GM13976 (cell line): ENCODE measurements around the gene BRICD5.
A peak's percentile ranks its signal among the peaks of the same experiment; 100 is the strongest.
"Not testable (repeated sequence)": the region's sequence is repeated elsewhere in the genome, so short reads cannot be mapped to it uniquely, and the experiment has no call there.

Experiments
- DNase-seq: peaks from one replicate; pipeline ENCODE4 v3.0.0; 2012; ENCODE audit warnings: low spot score
- in situ Hi-C: fragments of 300-500 bp; cut with MboI; formaldehyde crosslinking; loops from one replicate; pipeline ENCODE4 v1.12.0; 2022; ENCODE audit warnings: low sequenced_read_pairs, mixed read lengths, inconsistent platforms; ENCODE audit not compliant: unreplicated experiment
- TF ChIP-seq, protein P1 (sequence below): IDR thresholded peaks from 2 replicates; pipeline ENCODE4 v1.5.1; 2012; ENCODE audit warnings: borderline replicate concordance, mild to moderate bottlenecking; ENCODE audit not compliant: insufficient read depth; ENCODE audit errors: extremely low read depth, missing control alignments, control extremely low read depth

Gene BRICD5

DNA sequence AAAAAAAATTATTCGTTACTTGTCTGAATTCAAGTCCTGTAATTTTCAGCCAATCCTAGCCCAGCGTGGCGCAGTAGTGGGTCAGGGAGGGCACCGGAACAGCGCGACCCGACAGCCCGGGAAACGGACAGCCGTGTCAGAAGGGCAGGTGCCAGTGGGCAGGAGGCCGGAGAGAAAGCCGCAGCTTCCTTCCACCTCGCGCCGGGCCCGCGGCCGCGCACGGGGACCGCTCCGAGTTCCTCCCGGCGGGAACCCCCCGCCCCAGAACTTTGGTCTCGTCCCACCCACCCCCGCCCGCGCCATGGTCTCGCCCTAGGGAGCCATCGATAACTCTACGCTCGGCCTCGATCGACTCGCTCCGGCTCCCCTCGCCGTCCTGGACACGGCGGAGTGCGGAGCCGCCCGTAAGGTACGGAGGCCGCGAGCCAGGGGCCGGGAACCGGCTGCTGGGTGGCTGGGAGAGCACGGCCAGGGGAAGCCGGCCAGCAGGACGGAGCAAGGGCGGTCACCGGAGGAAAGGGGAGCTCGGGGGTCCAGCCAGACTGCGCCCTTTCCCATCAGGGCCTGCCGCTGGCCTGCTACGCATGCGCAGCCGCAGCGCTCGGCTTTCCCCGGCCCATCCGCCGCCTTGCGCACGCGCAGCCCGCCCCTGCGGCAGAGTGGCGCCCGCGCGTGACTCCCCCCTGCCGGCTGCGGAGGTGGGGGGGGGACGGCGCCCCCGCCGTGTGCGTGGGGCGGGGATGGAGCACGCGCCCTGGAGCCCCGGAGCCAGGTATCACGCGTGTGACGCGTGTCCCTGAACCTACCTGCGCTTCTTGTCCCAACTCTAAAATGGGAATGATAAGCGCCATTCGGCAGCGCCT is 5.3 kb downstream of the BRICD5 start, which contains the start of gene MLST8:
Gene MLST8, plus strand, starts transcription at position 351 of the 863 bp plus-strand sequence. CDS start 632 bp downstream, outside the sequence.
- TF ChIP-seq, protein P1, sequence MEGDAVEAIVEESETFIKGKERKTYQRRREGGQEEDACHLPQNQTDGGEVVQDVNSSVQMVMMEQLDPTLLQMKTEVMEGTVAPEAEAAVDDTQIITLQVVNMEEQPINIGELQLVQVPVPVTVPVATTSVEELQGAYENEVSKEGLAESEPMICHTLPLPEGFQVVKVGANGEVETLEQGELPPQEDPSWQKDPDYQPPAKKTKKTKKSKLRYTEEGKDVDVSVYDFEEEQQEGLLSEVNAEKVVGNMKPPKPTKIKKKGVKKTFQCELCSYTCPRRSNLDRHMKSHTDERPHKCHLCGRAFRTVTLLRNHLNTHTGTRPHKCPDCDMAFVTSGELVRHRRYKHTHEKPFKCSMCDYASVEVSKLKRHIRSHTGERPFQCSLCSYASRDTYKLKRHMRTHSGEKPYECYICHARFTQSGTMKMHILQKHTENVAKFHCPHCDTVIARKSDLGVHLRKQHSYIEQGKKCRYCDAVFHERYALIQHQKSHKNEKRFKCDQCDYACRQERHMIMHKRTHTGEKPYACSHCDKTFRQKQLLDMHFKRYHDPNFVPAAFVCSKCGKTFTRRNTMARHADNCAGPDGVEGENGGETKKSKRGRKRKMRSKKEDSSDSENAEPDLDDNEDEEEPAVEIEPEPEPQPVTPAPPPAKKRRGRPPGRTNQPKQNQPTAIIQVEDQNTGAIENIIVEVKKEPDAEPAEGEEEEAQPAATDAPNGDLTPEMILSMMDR = no peak
- peak; percentile 99 for DNase-seq
- in situ Hi-C loops = no loop called here

- no peak for DNase-seq
- TF ChIP-seq, protein P1 = no peak
- in situ Hi-C loops = no loop called here
Observed at GRCh38 chr16:2204416-2205103, 6.1 kb downstream of the BRICD5 start.

- in situ Hi-C loops, DNase-seq: not testable (repeated sequence)
Observed at GRCh38 chr16:2203119-2203688, 7.5 kb downstream of the BRICD5 start.

GRCh38 chr16:2200313-2200712 is 10.3 kb downstream of the BRICD5 start:
- in situ Hi-C loops = no loop called here
- no peak for DNase-seq
- TF ChIP-seq, protein P1 = no peak

DNA sequence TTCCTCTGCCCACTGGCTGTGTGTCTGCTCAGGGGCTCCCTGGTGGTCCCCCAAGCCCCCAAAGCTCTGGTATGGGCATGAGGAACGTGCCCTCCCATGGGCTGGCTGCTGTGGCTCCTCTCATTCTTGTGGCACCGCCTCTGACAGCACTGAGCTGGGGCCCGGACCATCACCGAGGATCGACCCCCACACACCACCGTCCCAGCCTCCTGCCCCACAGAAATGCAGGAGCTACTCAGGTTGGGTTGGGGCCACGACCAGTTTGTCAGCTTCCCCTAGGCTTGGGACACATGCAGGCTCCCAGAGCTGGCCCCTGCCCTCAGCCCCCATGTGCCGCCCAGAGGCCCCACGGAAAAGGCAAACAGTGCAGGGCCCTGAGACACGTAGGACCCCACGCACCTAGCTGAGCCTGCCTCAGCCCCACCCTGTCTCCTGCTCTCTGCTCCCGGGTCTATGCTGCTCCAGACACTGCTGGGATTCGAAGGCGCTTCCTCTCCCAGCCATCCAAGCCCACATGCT is 11.0 kb downstream of the BRICD5 start:
- TF ChIP-seq, protein P1 = no peak
- in situ Hi-C loops = no loop called here

GRCh38 chr16:2199095-2199494 is 11.6 kb downstream of the BRICD5 start:
- DNase-seq = no peak
- in situ Hi-C loops = no loop called here
- TF ChIP-seq, protein P1 = no peak

More for the DNA sequence above, 11.0 kb downstream of the BRICD5 start:
- DNase-seq = no peak
